ENCODE measurements around the gene CALR.
"Not testable (repeated sequence)": the region's sequence is repeated elsewhere in the genome, so short reads cannot be mapped to it uniquely, and the experiment has no call there.

CALR gene

GRCh38 chr19:12953799-12954611 is 15.6 kb downstream of the CALR start:
- DNase-seq: no peak

- no peak for DNase-seq
Observed at GRCh38 chr19:12954612-12954962, 16.2 kb downstream of the CALR start.

GRCh38 chr19:12955575-12955974 is 17.2 kb downstream of the CALR start:
- not testable (repeated sequence) for DNase-seq

DNA sequence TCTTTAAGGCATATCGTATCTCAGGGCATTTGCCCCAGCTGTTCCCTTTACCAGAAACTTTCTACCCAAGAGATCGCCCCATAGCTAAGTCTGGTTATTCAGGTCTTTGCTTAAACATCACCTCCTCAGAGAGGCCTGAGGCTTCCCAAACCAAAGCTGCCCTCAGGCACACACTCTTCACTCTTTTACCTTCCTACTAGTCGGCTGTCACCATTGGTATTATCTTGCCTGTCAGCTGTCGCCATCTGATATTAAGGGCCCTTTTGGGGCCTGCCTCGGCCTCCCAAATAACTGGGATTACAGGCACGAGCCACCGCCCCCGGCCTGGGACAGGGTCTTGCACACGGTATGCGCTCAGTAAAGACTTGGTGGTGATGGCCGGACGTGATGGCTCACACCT is 17.6 kb downstream of the CALR start:
- DNase-seq: no peak

GRCh38 chr19:12956446-12957388 is 18.3 kb downstream of the CALR start, which contains the start of gene GADD45GIP1:
Gene GADD45GIP1, minus strand, starts transcription at chr19:12957223. Its CDS starts 11 bp downstream, at chr19:12957212.
- peak; percentile 92 for DNase-seq

- DNase-seq: not testable (repeated sequence)
Observed at GRCh38 chr19:12957389-12957952, 19.1 kb downstream of the CALR start.

DNA sequence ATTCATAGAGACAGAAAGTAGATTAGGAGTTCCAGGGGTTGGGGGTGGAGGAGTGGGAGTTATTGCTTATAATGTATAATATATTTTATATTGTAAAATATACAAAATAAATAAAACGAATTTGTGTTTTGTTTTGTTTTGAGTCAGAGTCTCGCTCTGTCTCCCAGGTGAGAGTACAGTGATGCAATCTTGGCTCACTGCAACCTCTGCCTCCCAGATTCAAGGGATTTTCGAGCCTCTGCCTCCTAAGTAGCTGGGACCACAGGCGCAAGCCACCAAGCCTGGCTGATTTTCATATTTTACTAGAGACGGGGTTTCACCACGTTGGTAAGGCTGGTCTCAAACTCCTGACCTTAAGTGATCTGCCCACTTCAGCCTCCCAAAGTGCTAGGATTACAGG is 21.1 kb downstream of the CALR start:
- DNase-seq: no peak

GRCh38 chr19:12965017-12965811 is 26.8 kb downstream of the CALR start:
- peak; percentile 86 for DNase-seq

GRCh38 chr19:12965812-12966135 is 27.4 kb downstream of the CALR start:
- no peak for DNase-seq

- no peak for DNase-seq
Observed at GRCh38 chr19:12967907-12968306, 29.5 kb downstream of the CALR start.

GRCh38 chr19:12969292-12969988 is 31.0 kb downstream of the CALR start, which contains the start of gene DAND5:
Gene DAND5, plus strand, starts transcription at chr19:12969576. Its CDS starts 85 bp downstream, at chr19:12969661.
- peak; percentile 44 for DNase-seq

GRCh38 chr19:12970070-12970820 is 31.8 kb downstream of the CALR start:
- no peak for DNase-seq

DNA sequence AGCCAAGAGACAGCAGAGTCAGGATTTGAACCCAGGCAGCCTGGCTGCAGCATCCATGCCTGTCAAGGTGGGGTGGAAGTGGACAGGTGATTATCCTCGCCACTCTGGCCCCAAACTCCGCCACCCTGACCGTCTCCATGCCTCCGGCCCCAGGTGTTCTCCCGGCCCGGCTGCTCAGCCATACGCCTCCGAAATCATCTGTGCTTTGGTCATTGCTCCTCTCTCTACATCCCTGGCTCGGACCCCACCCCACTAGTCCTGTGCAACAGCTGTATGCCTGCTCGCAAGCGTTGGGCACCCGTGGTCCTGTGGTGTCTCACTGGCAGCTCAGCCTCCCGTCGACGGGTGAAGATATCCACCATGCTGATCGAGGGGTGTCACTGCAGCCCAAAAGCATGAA is 34.8 kb downstream of the CALR start:
- DNase-seq: no peak

- DNase-seq: no peak
Observed at GRCh38 chr19:12974301-12975220, 36.2 kb downstream of the CALR start.

DNA sequence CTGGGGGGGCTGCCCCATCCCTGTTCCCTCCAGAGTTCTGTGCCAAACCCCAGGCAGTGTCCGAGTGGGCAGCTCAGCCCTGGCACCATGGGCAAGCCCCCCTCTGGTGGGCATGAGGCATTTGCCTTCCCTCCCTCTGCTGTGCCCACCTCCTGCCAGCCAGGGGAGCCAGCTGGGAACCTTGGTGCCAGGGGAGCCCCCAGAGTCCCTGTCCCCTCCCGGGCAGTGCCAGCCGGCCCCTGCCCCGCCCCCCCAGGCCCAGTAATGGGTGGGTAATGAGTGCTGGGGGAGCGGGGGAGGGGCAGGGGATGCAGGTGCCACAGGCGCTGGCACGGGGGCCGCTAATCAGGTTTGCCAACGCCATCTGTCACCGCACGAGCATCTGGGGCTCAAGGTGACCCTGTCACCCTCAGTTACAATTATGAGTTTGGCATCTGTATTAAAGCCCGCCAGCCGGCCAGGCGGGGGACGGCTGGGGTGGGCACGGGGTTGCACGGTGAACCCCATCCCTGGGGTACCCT is 36.9 kb downstream of the CALR start:
- DNase-seq: no peak

GRCh38 chr19:12976109-12976508 is 37.7 kb downstream of the CALR start:
- not testable (repeated sequence) for DNase-seq

DNA sequence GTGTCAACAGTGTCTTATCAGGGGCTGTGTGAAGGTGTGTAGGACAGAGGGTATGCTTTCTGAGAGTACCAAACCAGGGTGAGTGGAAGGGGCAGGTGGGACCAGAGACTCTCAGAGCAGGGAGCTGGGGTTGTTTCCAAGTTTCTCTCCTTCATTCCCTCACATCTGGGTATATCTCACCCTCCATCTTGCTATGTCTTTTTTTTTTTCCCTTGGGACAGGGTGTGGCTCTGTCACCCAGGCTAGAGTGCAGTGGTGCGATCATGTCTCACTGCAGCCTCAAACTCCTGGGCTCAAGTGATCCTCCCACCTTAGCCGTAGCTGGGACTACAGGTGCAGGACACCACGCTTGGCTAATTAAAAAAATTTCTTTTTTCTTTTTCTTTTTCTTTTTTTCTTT is 41.6 kb downstream of the CALR start:
- DNase-seq: no peak

DNA sequence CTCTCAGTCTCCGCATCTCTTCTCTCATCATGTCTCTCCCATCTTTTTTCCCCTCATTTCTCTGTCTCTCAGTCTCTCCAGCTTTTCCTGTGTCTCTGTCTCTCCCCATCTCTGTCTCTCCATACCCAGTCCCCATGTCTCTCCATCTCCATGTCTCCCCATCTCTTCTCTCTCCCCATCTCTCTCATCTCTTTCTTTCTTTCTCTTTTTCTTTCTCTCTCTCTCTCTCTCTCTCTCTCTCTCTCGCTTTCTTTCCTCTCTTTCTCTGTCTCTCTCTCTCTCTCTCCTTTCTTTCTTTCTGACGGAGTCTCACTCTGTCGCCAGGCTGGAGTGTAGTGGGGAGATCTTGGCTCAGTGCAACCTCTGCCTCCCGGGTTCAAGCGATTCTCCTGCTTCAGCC is 44.2 kb downstream of the CALR start:
- DNase-seq: no peak

- DNase-seq: no peak
Observed at GRCh38 chr19:12983091-12983490, 44.7 kb downstream of the CALR start.
